Keratinocyte (primary cell): Measurements from ENCODE around the gene SOSTDC1.

ENCODE experiments used
- EZH2 ChIP-seq: IDR thresholded peaks from one replicate; pipeline ENCODE4 v1.6.1; 2012; ENCODE audit warnings: inconsistent platforms, mild to moderate bottlenecking, low read length, moderate library complexity
- TF ChIP-seq, protein P1 (sequence below), 3 experiments: IDR thresholded peaks in 1 of 3; conservative IDR thresholded peaks in 1 of 3; optimal IDR thresholded peaks in 1 of 3; 2 replicates in 2 of 3; 3 replicates in 1 of 3; pipeline versions ENCODE3 to v1.5.1; 2011; ENCODE audit warnings: low read length in 3 of 3, mild to moderate bottlenecking in 3 of 3, moderate library complexity in 2 of 3, control low read depth in 1 of 3, inconsistent platforms in 1 of 3; ENCODE audit not compliant: insufficient read depth in 2 of 3; ENCODE audit errors: extremely low read depth in 1 of 3

- TF ChIP-seq, protein P1, sequence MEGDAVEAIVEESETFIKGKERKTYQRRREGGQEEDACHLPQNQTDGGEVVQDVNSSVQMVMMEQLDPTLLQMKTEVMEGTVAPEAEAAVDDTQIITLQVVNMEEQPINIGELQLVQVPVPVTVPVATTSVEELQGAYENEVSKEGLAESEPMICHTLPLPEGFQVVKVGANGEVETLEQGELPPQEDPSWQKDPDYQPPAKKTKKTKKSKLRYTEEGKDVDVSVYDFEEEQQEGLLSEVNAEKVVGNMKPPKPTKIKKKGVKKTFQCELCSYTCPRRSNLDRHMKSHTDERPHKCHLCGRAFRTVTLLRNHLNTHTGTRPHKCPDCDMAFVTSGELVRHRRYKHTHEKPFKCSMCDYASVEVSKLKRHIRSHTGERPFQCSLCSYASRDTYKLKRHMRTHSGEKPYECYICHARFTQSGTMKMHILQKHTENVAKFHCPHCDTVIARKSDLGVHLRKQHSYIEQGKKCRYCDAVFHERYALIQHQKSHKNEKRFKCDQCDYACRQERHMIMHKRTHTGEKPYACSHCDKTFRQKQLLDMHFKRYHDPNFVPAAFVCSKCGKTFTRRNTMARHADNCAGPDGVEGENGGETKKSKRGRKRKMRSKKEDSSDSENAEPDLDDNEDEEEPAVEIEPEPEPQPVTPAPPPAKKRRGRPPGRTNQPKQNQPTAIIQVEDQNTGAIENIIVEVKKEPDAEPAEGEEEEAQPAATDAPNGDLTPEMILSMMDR (optimal IDR thresholded peaks at IDR 0.05 in 1 of 3, IDR thresholded peaks at IDR 0.05 in 1 of 3, conservative IDR thresholded peaks at IDR 0.05 in 1 of 3; ENCODE audit: extremely low read depth in 1 of 3, insufficient read depth in 2 of 3, low read length in 3 of 3), result no peak
- TF ChIP-seq EZH2, result no peak
Observed at GRCh38 chr7:16436306-16436705, 29.2 kb downstream of the SOSTDC1 start.
